Sigmoid colon (tissue), 7 donors: ENCODE measurements around the gene ITPR2. TPM values are rescaled to one million over a fixed set of nuclear protein-coding genes. Genes with fewer than 3 reads are reported as not detected.

Source experiments
- DNase-seq: peaks from one replicate; pipeline ENCODE4 v3.0.0-alpha.2; 2019
- H3K27ac ChIP-seq, 4 donors: fragments of 200-600 bp; sonication (generic); one replicate each; pipeline ENCODE4 v1.5.1; 2016 to 2019; ENCODE audit warnings: mild to moderate bottlenecking in 1 of 4
- H3K27me3 ChIP-seq, 3 donors: fragments of 200-600 bp; sonication (generic); one replicate each; pipeline ENCODE4 v1.5.1; 2019; ENCODE audit warnings: mild to moderate bottlenecking in 1 of 3
- H3K36me3 ChIP-seq, 4 donors: fragments of 200-600 bp; sonication (generic); one replicate each; pipeline ENCODE4 v1.5.1; 2016 to 2019
- H3K4me1 ChIP-seq, 4 donors: fragments of 200-600 bp; sonication (generic); one replicate each; pipeline ENCODE4 v1.5.1; 2017 to 2019
- H3K4me3 ChIP-seq, 4 donors: fragments of 200-600 bp; sonication (generic); one replicate each; pipeline ENCODE4 v1.5.1; 2017 to 2019; ENCODE audit warnings: mild to moderate bottlenecking in 2 of 4, moderate library complexity in 1 of 4
- H3K9me3 ChIP-seq, 4 donors: fragments of 200-600 bp in 3 of 4; sonication (generic) in 3 of 4; one replicate each; pipeline versions ENCODE4 v1.5.1 to v1.6.1; 2013 to 2019
- CTCF ChIP-seq, 4 experiments: fragments of 450-650 bp in 3 of 4; fragments of 200-600 bp in 1 of 4; IDR thresholded peaks; one replicate each; pipeline ENCODE4 v1.5.1; 2016 to 2019; ENCODE audit warnings: antibody characterized with exemption in 4 of 4, mild to moderate bottlenecking in 3 of 4, moderate library complexity in 2 of 4
- EP300 ChIP-seq, 4 donors: sonication (generic); formaldehyde crosslinking; IDR thresholded peaks; one replicate each; pipeline ENCODE4 v1.6.1; 2017; ENCODE audit warnings: antibody characterized with exemption in 4 of 4
- POLR2A ChIP-seq, 2 donors: fragments of 450-650 bp; IDR thresholded peaks; one replicate each; pipeline ENCODE4 v1.6.1; 2016; ENCODE audit warnings: antibody characterized with exemption in 2 of 2, mild to moderate bottlenecking in 2 of 2, moderate library complexity in 2 of 2
- POLR2AphosphoS5 ChIP-seq, 4 donors: sonication (generic); formaldehyde crosslinking; IDR thresholded peaks; one replicate each; pipeline ENCODE4 v1.6.1; 2017; ENCODE audit warnings: antibody characterized with exemption in 4 of 4
- WGBS, 2 donors: extraction: QIAGEN DNeasy Blood & Tissue Kit; methylation state at CpG; one replicate each; pipeline ENCODE4 v1.1.7; 2013; 5-methylcytosine and 5-hydroxymethylcytosine counted together
- intact Hi-C: fragments of 100-400 bp; cut with DNase I; formaldehyde crosslinking; loops from one replicate; pipeline ENCODE4 v1.15.1; 2023
- polyA plus RNA-seq, 3 donors: library from polyadenylated mRNA; stranded (reverse); fragments of 200-250 nt; gene quantifications; one replicate each; pipeline ENCODE4 v1.2.3, GENCODE V29; 2013
- total RNA-seq, 4 donors: library from RNA; depleted of rRNA; stranded (reverse); fragments of >200 nt; gene quantifications; one replicate each; pipeline ENCODE4 v1.1.0, GENCODE V29; 2016
- donor health status: healthy with polysubstance abuse.
- donor health status: Bipolar disorder and iron deficiency.
- donor health status: healthy.

ITPR2 gene
- total and polyA plus RNA-seq, 7 donors: 1.4 to 78.1 (median 58.9) TPM

- no peak overlapping the region for H3K4me3 ChIP-seq
- TF ChIP-seq POLR2AphosphoS5 (IDR thresholded peaks at IDR 0.05) (no peak), POLR2A (IDR thresholded peaks at IDR 0.05) (no peak), EP300 (IDR thresholded peaks at IDR 0.05) (no peak), CTCF (IDR thresholded peaks at IDR 0.05) (no peak)
- no peaks in the 10 kb centered on the region for H3K36me3 ChIP-seq
- intact Hi-C loops: no loop called here
- no peaks in the 10 kb centered on the region for H3K9me3 ChIP-seq
- DNase-seq: no peak
- H3K4me1 ChIP-seq: peaks cover 0 to 31% (median 23%) of the 10 kb centered on the region in 4 donors
- H3K27me3 ChIP-seq: no peaks in the 10 kb centered on the region
- WGBS, 2 donors: 9 to 28% methylated on average over 2 of the region's 2 CpGs
- H3K27ac ChIP-seq: peak overlapping the region in 2 of 4 donors; percentile 39 to 46
Observed at GRCh38 chr12:26803552-26803951, 29.4 kb downstream of the ITPR2 start.

GRCh38 chr12:26801486-26801885 is 31.5 kb downstream of the ITPR2 start:
- DNase-seq: no peak
- intact Hi-C loops: no loop called here
- Histone ChIP-seq H3K27me3 (no peaks in the 10 kb centered on the region), H3K4me3 (no peak overlapping the region), H3K36me3 (no peaks in the 10 kb centered on the region), H3K4me1 (peaks cover 0 to 39% (median 31%) of the 10 kb centered on the region in 4 donors), H3K27ac (no peak overlapping the region), H3K9me3 (no peaks in the 10 kb centered on the region)
- TF ChIP-seq CTCF (IDR thresholded peaks at IDR 0.05): no peak
- TF ChIP-seq EP300 (IDR thresholded peaks at IDR 0.05): no peak
- TF ChIP-seq POLR2A (IDR thresholded peaks at IDR 0.05): no peak
- TF ChIP-seq POLR2AphosphoS5 (IDR thresholded peaks at IDR 0.05): no peak
- WGBS, 2 donors: 97 to 98% methylated on average over 1 of the region's 1 CpG

DNA sequence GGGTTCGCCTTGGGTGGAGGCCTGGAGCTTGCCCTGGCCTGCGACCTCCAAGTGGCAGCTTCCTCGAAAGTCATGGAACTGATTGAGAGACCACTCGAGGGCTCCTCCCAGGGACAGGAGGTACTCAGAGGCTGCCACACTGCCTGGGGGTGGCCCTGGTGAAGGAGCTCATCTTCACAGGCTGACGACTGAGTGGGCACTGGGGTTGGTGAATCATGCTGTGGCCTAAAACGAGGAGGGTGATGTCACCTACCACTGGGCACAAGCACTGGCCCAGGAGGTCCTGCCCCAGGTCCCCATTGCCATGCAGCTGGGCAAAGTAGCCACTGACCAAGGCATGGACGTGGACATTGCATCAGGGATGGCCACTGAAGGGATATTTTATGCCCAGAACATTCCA is 32.1 kb downstream of the ITPR2 start:
- intact Hi-C loops: no loop called here
- Histone ChIP-seq H3K36me3 (no peaks in the 10 kb centered on the region), H3K4me1 (peaks cover 0 to 39% (median 31%) of the 10 kb centered on the region in 4 donors), H3K27ac (no peak overlapping the region), H3K9me3 (no peaks in the 10 kb centered on the region), H3K27me3 (no peaks in the 10 kb centered on the region), H3K4me3 (no peak overlapping the region)
- no peak for DNase-seq
- 95 to 98% methylated on average over 7 of the region's 7 CpGs for WGBS, 2 donors
- TF ChIP-seq POLR2AphosphoS5 (IDR thresholded peaks at IDR 0.05) (no peak), POLR2A (IDR thresholded peaks at IDR 0.05) (no peak), EP300 (IDR thresholded peaks at IDR 0.05) (no peak), CTCF (IDR thresholded peaks at IDR 0.05) (no peak)

DNA sequence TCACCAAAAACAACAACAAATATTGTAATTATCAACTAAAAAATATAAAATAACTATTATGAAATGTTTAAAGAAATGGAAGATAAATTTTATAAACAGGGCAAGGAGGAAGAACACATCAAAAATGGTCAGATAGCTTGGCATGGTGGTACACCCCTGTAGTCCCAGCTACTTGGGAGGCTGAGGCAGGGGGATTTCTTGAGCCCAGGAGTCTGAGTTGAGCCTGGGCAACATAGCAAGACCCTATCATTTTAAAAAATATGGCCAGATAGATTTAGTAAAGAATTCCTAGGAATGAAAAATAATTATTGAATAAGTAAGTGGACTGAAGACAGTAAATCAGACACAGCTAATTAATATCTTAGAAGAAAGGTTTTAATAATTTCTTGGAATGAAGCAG is 32.6 kb downstream of the ITPR2 start:
- intact Hi-C loops: no loop called here
- no peak for DNase-seq
- no peak for TF ChIP-seq CTCF (IDR thresholded peaks at IDR 0.05)
- H3K36me3 ChIP-seq: no peaks in the 10 kb centered on the region
- H3K4me3 ChIP-seq: no peak overlapping the region
- H3K27ac ChIP-seq: no peak overlapping the region
- no peaks in the 10 kb centered on the region for H3K9me3 ChIP-seq
- peaks cover 0 to 39% (median 31%) of the 10 kb centered on the region in 4 donors for H3K4me1 ChIP-seq
- H3K27me3 ChIP-seq: no peaks in the 10 kb centered on the region

GRCh38 chr12:26799741-26800140 is 33.3 kb downstream of the ITPR2 start:
- no peaks in the 10 kb centered on the region for H3K36me3 ChIP-seq
- H3K27ac ChIP-seq: no peak overlapping the region
- no peaks in the 10 kb centered on the region for H3K27me3 ChIP-seq
- TF ChIP-seq POLR2A (IDR thresholded peaks at IDR 0.05) (no peak), CTCF (IDR thresholded peaks at IDR 0.05) (no peak), EP300 (IDR thresholded peaks at IDR 0.05) (no peak), POLR2AphosphoS5 (IDR thresholded peaks at IDR 0.05) (no peak)
- no peak overlapping the region for H3K4me3 ChIP-seq
- intact Hi-C loops: no loop called here
- H3K4me1 ChIP-seq: peaks cover 0 to 39% (median 31%) of the 10 kb centered on the region in 4 donors
- H3K9me3 ChIP-seq: no peaks in the 10 kb centered on the region
- no peak for DNase-seq
